Measurements from ENCODE around the gene PAK6.

Gene PAK6

DNA sequence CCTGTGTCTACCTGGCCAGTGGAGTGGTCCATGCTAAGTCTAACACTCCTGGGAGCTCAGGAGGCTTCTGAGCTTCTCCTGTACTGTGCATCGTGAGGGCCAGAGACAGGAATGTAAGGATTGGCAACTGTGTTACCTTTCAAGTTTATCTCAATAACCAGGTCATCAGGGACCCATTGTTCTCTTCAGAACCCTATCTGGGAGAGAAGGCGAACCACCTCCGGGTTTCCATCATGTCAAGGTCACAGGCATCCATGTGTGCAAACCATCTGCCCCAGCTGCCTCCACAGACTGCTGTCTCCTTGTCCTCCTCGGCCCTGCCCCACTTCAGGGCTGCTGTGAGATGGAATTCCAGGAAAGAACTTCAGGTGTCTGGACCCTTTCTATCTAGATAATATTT, 38.1 kb downstream of the PAK6 start:
- H3K79me1 ChIP-seq (replicated peaks; ENCODE audit: low read length, poor library complexity, severe bottlenecking), result no peaks in the 10 kb centered on the region
- peaks cover 0 to 6% of the 10 kb centered on the region in 2 experiments for H3K36me3 ChIP-seq (ENCODE audit: control insufficient read depth in 1 of 2, insufficient read depth in 2 of 2, low read depth in 1 of 2, low read length in 2 of 2)
- H2BK12ac ChIP-seq (ENCODE audit: low read length in 2 of 2), result no peak overlapping the region
- H4K8ac ChIP-seq (ENCODE audit: low read length), result no peak overlapping the region
- no peak overlapping the region for H3K4me3 ChIP-seq (ENCODE audit: insufficient read depth in 1 of 2, low read depth in 1 of 2, low read length in 2 of 2)
- no peak overlapping the region for H2BK120ac ChIP-seq (ENCODE audit: low read depth, low read length)
- H3K14ac ChIP-seq (ENCODE audit: low read length in 2 of 2), result no peak overlapping the region
- H3K4me2 ChIP-seq (ENCODE audit: low read length, poor library complexity, severe bottlenecking), result no peak overlapping the region
- H2BK15ac ChIP-seq (ENCODE audit: low read depth, poor library complexity, severe bottlenecking), result no peak overlapping the region
- no peak overlapping the region for H3K4ac ChIP-seq (ENCODE audit: low read depth in 1 of 2, low read length in 2 of 2)
- no peak overlapping the region for H2AK5ac ChIP-seq (ENCODE audit: low read length, severe bottlenecking)
- peaks cover 37 to 68% of the 10 kb centered on the region in 2 experiments for H3K27me3 ChIP-seq (ENCODE audit: control insufficient read depth in 1 of 2, insufficient read depth in 1 of 2, low read length in 2 of 2)
- 90% methylated on average over 3 of the region's 4 CpGs for WGBS
- H3K27ac ChIP-seq (ENCODE audit: low read length, poor library complexity, severe bottlenecking), result no peak overlapping the region
- no peak overlapping the region for H3K23ac ChIP-seq (ENCODE audit: low read length in 2 of 2)
- no peak overlapping the region for H2AFZ ChIP-seq (ENCODE audit: low read depth, low read length)
- peaks cover 26% of the 10 kb centered on the region for H3K4me1 ChIP-seq (ENCODE audit: control insufficient read depth, insufficient read depth, low read depth, low read length)
- no peak for DNase-seq
- no peak overlapping the region for H2BK5ac ChIP-seq (ENCODE audit: low read depth, low read length, poor library complexity, severe bottlenecking)
- no peaks in the 10 kb centered on the region for H3K9me3 ChIP-seq (ENCODE audit: control insufficient read depth, low read length)
- H3K9ac ChIP-seq (ENCODE audit: low read length), result no peak overlapping the region
- H4K91ac ChIP-seq (ENCODE audit: low read length), result no peak overlapping the region
- no peak overlapping the region for H3K18ac ChIP-seq (ENCODE audit: low read depth in 1 of 2, low read length in 2 of 2)

- no peak overlapping the region for H4K8ac ChIP-seq (ENCODE audit: low read length)
- H3K4me3 ChIP-seq (ENCODE audit: insufficient read depth in 1 of 2, low read depth in 1 of 2, low read length in 2 of 2), result no peak overlapping the region
- no peak overlapping the region for H3K9ac ChIP-seq (ENCODE audit: low read length)
- peaks cover 37 to 70% of the 10 kb centered on the region in 2 experiments for H3K27me3 ChIP-seq (ENCODE audit: control insufficient read depth in 1 of 2, insufficient read depth in 1 of 2, low read length in 2 of 2)
- peaks cover 29% of the 10 kb centered on the region for H3K4me1 ChIP-seq (ENCODE audit: control insufficient read depth, insufficient read depth, low read depth, low read length)
- no peak overlapping the region for H2BK120ac ChIP-seq (ENCODE audit: low read depth, low read length)
- no peak overlapping the region for H2BK15ac ChIP-seq (ENCODE audit: low read depth, poor library complexity, severe bottlenecking)
- H3K18ac ChIP-seq (ENCODE audit: low read depth in 1 of 2, low read length in 2 of 2), result peak overlapping the region in 1 of 2 experiments; percentile 56
- H2AK5ac ChIP-seq (ENCODE audit: low read length, severe bottlenecking), result no peak overlapping the region
- DNase-seq, result no peak
- H3K14ac ChIP-seq (ENCODE audit: low read length in 2 of 2), result no peak overlapping the region
- no peaks in the 10 kb centered on the region for H3K9me3 ChIP-seq (ENCODE audit: control insufficient read depth, low read length)
- no peak overlapping the region for H3K27ac ChIP-seq (ENCODE audit: low read length, poor library complexity, severe bottlenecking)
- no peak overlapping the region for H3K4ac ChIP-seq (ENCODE audit: low read depth in 1 of 2, low read length in 2 of 2)
- H3K79me1 ChIP-seq (replicated peaks; ENCODE audit: low read length, poor library complexity, severe bottlenecking), result no peaks in the 10 kb centered on the region
- no peak overlapping the region for H2BK12ac ChIP-seq (ENCODE audit: low read length in 2 of 2)
- peaks cover 0 to 2% of the 10 kb centered on the region in 2 experiments for H3K36me3 ChIP-seq (ENCODE audit: control insufficient read depth in 1 of 2, insufficient read depth in 2 of 2, low read depth in 1 of 2, low read length in 2 of 2)
- no peak overlapping the region for H2BK5ac ChIP-seq (ENCODE audit: low read depth, low read length, poor library complexity, severe bottlenecking)
- no peak overlapping the region for H3K23ac ChIP-seq (ENCODE audit: low read length in 2 of 2)
- H4K91ac ChIP-seq (ENCODE audit: low read length), result peak overlapping the region; percentile 2
- no peak overlapping the region for H2AFZ ChIP-seq (ENCODE audit: low read depth, low read length)
- WGBS, result 63% methylated on average over 4 of the region's 16 CpGs
- no peak overlapping the region for H3K4me2 ChIP-seq (ENCODE audit: low read length, poor library complexity, severe bottlenecking)
Observed at GRCh38 chr15:40277471-40277870, 38.6 kb downstream of the PAK6 start.

DNA sequence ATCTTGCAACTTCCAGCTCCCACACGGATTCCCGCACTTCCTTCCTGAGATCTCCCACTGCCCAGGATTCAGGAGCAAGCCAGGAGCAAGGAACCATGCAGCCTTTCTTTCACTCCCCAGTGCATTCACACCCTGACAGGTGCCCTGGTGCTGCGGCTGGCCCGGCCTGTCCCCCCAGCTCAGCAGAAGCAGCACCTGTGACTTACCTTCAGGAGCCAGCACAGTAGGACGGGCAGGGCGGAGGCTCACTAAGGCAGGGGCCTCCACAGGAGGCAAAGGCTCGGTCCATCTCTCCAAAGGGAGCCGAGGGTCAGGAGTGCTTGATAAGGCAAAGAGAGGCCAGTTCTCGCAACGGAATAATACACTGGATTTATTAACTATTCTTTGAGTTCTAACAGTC, 39.2 kb downstream of the PAK6 start:
- Histone ChIP-seq H2BK12ac (ENCODE audit: low read length in 2 of 2) (peak overlapping the region in 1 of 2 experiments; percentile 35), H3K14ac (ENCODE audit: low read length in 2 of 2) (no peak overlapping the region), H2AK5ac (ENCODE audit: low read length, severe bottlenecking) (no peak overlapping the region), H3K4ac (ENCODE audit: low read depth in 1 of 2, low read length in 2 of 2) (no peak overlapping the region), H3K79me1 (replicated peaks; ENCODE audit: low read length, poor library complexity, severe bottlenecking) (no peaks in the 10 kb centered on the region), H3K9me3 (ENCODE audit: control insufficient read depth, low read length) (no peaks in the 10 kb centered on the region), H3K27me3 (ENCODE audit: control insufficient read depth in 1 of 2, insufficient read depth in 1 of 2, low read length in 2 of 2) (peaks cover 39 to 73% of the 10 kb centered on the region in 2 experiments), H3K4me2 (ENCODE audit: low read length, poor library complexity, severe bottlenecking) (no peak overlapping the region), H3K4me3 (ENCODE audit: insufficient read depth in 1 of 2, low read depth in 1 of 2, low read length in 2 of 2) (no peak overlapping the region), H2BK120ac (ENCODE audit: low read depth, low read length) (no peak overlapping the region), H4K8ac (ENCODE audit: low read length) (no peak overlapping the region), H2AFZ (ENCODE audit: low read depth, low read length) (no peak overlapping the region), H4K91ac (ENCODE audit: low read length) (peak overlapping the region; percentile 25), H3K27ac (ENCODE audit: low read length, poor library complexity, severe bottlenecking) (no peak overlapping the region), H3K9ac (ENCODE audit: low read length) (no peak overlapping the region), H2BK15ac (ENCODE audit: low read depth, poor library complexity, severe bottlenecking) (peak overlapping the region; percentile 3), H3K36me3 (ENCODE audit: control insufficient read depth in 1 of 2, insufficient read depth in 2 of 2, low read depth in 1 of 2, low read length in 2 of 2) (no peaks in the 10 kb centered on the region), H3K23ac (ENCODE audit: low read length in 2 of 2) (no peak overlapping the region), H3K4me1 (ENCODE audit: control insufficient read depth, insufficient read depth, low read depth, low read length) (peaks cover 35% of the 10 kb centered on the region), H2BK5ac (ENCODE audit: low read depth, low read length, poor library complexity, severe bottlenecking) (no peak overlapping the region), H3K18ac (ENCODE audit: low read depth in 1 of 2, low read length in 2 of 2) (no peak overlapping the region)
- DNase-seq, result no peak
- 75% methylated on average over 10 of the region's 10 CpGs for WGBS

DNA sequence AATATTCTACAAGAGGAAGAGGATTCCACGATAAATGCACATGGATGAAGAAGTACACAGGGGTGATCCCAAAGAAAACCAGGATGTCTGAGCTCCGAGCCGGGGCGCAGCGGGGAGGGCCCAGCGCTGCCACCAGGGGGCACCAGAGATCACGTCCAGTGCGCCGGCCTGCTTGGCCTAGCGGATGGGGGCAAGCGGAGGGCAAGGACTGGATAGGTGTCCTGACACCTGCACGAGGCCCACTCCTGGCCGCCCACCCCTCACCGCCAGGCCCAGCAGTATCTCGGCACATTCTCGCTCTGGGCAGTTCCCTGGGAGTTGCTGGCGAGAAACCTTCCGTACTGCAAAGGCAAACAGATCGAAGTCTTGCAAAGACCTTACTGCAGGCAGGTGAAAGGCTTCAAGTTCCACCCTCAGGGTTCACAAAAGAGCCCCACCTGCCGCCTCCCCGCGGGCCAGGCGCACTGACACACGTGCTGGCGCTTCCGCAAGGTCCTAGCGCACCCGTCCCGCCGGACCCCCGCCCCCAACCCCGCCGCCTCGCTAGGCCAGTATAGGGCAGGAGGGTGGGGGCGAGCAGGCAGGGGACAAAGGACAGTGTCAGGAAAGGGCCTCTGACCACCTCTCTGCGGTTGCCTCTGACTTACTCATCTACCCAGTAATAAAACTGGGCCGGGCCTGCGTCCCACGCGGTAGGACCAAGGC, 40.7 kb downstream of the PAK6 start:
- no peak overlapping the region for H3K4me3 ChIP-seq (ENCODE audit: insufficient read depth in 1 of 2, low read depth in 1 of 2, low read length in 2 of 2)
- H3K4ac ChIP-seq (ENCODE audit: low read depth in 1 of 2, low read length in 2 of 2), result no peak overlapping the region
- H3K4me2 ChIP-seq (ENCODE audit: low read length, poor library complexity, severe bottlenecking), result no peak overlapping the region
- H2BK12ac ChIP-seq (ENCODE audit: low read length in 2 of 2), result no peak overlapping the region
- H2BK5ac ChIP-seq (ENCODE audit: low read depth, low read length, poor library complexity, severe bottlenecking), result no peak overlapping the region
- no peaks in the 10 kb centered on the region for H3K79me1 ChIP-seq (replicated peaks; ENCODE audit: low read length, poor library complexity, severe bottlenecking)
- H3K9ac ChIP-seq (ENCODE audit: low read length), result no peak overlapping the region
- H3K23ac ChIP-seq (ENCODE audit: low read length in 2 of 2), result no peak overlapping the region
- no peaks in the 10 kb centered on the region for H3K9me3 ChIP-seq (ENCODE audit: control insufficient read depth, low read length)
- 8% methylated on average over 39 of the region's 40 CpGs for WGBS
- H3K27ac ChIP-seq (ENCODE audit: low read length, poor library complexity, severe bottlenecking), result no peak overlapping the region
- H3K14ac ChIP-seq (ENCODE audit: low read length in 2 of 2), result no peak overlapping the region
- H2BK120ac ChIP-seq (ENCODE audit: low read depth, low read length), result peak overlapping the region; percentile 23
- no peak overlapping the region for H2AFZ ChIP-seq (ENCODE audit: low read depth, low read length)
- peaks cover 38% of the 10 kb centered on the region for H3K4me1 ChIP-seq (ENCODE audit: control insufficient read depth, insufficient read depth, low read depth, low read length)
- no peak overlapping the region for H2AK5ac ChIP-seq (ENCODE audit: low read length, severe bottlenecking)
- no peak overlapping the region for H4K91ac ChIP-seq (ENCODE audit: low read length)
- no peak overlapping the region for H2BK15ac ChIP-seq (ENCODE audit: low read depth, poor library complexity, severe bottlenecking)
- peak; percentile 54 for DNase-seq
- no peaks in the 10 kb centered on the region for H3K36me3 ChIP-seq (ENCODE audit: control insufficient read depth in 1 of 2, insufficient read depth in 2 of 2, low read depth in 1 of 2, low read length in 2 of 2)
- peaks cover 50 to 81% of the 10 kb centered on the region in 2 experiments for H3K27me3 ChIP-seq (ENCODE audit: control insufficient read depth in 1 of 2, insufficient read depth in 1 of 2, low read length in 2 of 2)
- no peak overlapping the region for H3K18ac ChIP-seq (ENCODE audit: low read depth in 1 of 2, low read length in 2 of 2)
- H4K8ac ChIP-seq (ENCODE audit: low read length), result no peak overlapping the region

All from mesenchymal stem cell (in vitro differentiated cells and primary cell).